Liver (tissue), 9 donors: ENCODE data around the gene SIX1. TPM values are rescaled to one million over a fixed set of nuclear protein-coding genes. Genes with fewer than 3 reads are reported as not detected.

Source experiments
- DNase-seq: peaks from one replicate; pipeline ENCODE4 v3.0.0-alpha.2; 2017; ENCODE audit warnings: low spot score
- H3K27ac ChIP-seq, 2 donors: one replicate each; pipeline ENCODE4 v1.7.0; 2013; ENCODE audit warnings: inconsistent platforms in 2 of 2, low read length in 2 of 2, control low read depth in 1 of 2, low read depth in 1 of 2, mild to moderate bottlenecking in 1 of 2
- H3K27me3 ChIP-seq, 4 donors: one replicate each; pipeline versions ENCODE4 v1.6.1 to v1.7.0; 2013; ENCODE audit warnings: low read length in 3 of 4, inconsistent platforms in 1 of 4, mild to moderate bottlenecking in 1 of 4, moderate library complexity in 1 of 4; ENCODE audit not compliant: control insufficient read depth in 4 of 4, insufficient read depth in 4 of 4
- H3K36me3 ChIP-seq, 4 donors: one replicate each; pipeline versions ENCODE4 v1.6.1 to v1.7.0; 2013; ENCODE audit warnings: low read length in 3 of 4, mild to moderate bottlenecking in 3 of 4, low read depth in 1 of 4, moderate library complexity in 1 of 4; ENCODE audit not compliant: control insufficient read depth in 4 of 4, insufficient read depth in 3 of 4
- H3K4me1 ChIP-seq, 4 donors: one replicate each; pipeline versions ENCODE4 v1.6.1 to v1.7.0; 2013; ENCODE audit warnings: low read length in 3 of 4, mild to moderate bottlenecking in 3 of 4, moderate library complexity in 1 of 4; ENCODE audit not compliant: control insufficient read depth in 4 of 4, insufficient read depth in 4 of 4
- H3K4me3 ChIP-seq, 3 donors: one replicate each; pipeline versions ENCODE4 v1.6.1 to v1.7.0; 2013; ENCODE audit warnings: low read length in 3 of 3, control low read depth in 1 of 3, low read depth in 1 of 3, mild to moderate bottlenecking in 1 of 3
- H3K9ac ChIP-seq, 2 donors: one replicate each; pipeline ENCODE4 v1.7.0; 2013; ENCODE audit warnings: low read length in 2 of 2, mild to moderate bottlenecking in 2 of 2, moderate library complexity in 2 of 2, control low read depth in 1 of 2, low read depth in 1 of 2
- H3K9me3 ChIP-seq, 4 donors: one replicate each; pipeline versions ENCODE4 v1.6.1 to v1.7.0; 2013; ENCODE audit warnings: low read length in 3 of 4; ENCODE audit not compliant: control insufficient read depth in 4 of 4
- CTCF ChIP-seq: fragments of 150-350 bp; IDR thresholded peaks from 2 replicates; pipeline ENCODE4 v1.5.1; 2017; ENCODE audit warnings: improper control_type of control experiment, low read depth, low read length; ENCODE audit not compliant: missing input control
- EGR1 ChIP-seq, 2 donors: IDR thresholded peaks; 2 replicates each; pipeline ENCODE4 v1.6.1; 2016 to 2018; ENCODE audit warnings: antibody characterized with exemption in 2 of 2, low read depth in 2 of 2
- FOXA2 ChIP-seq: IDR thresholded peaks from 2 replicates; pipeline ENCODE4 v1.6.1; 2016; ENCODE audit warnings: antibody characterized with exemption
- GABPA ChIP-seq, 2 donors: IDR thresholded peaks in 1 of 2; conservative IDR thresholded peaks in 1 of 2; 2 replicates each; pipeline ENCODE4 v1.6.1; 2016; ENCODE audit warnings: antibody characterized with exemption in 2 of 2, mild to moderate bottlenecking in 1 of 2, moderate library complexity in 1 of 2
- HNF4A ChIP-seq, 2 donors: conservative IDR thresholded peaks; 2 replicates each; pipeline ENCODE4 v1.6.1; 2016; ENCODE audit warnings: antibody characterized with exemption in 2 of 2, mild to moderate bottlenecking in 2 of 2
- HNF4G ChIP-seq: IDR thresholded peaks from 2 replicates; pipeline ENCODE4 v1.6.1; 2016; ENCODE audit warnings: antibody characterized with exemption
- JUND ChIP-seq, 2 donors: IDR thresholded peaks; 2 replicates each; pipeline ENCODE4 v1.6.1; 2016; ENCODE audit warnings: antibody characterized with exemption in 2 of 2
- NR2F2 ChIP-seq: IDR thresholded peaks from 2 replicates; pipeline ENCODE4 v1.6.1; 2016; ENCODE audit warnings: antibody characterized with exemption
- RAD21 ChIP-seq, 2 donors: IDR thresholded peaks; 2 replicates each; pipeline ENCODE4 v1.6.1; 2016; ENCODE audit warnings: antibody characterized with exemption in 2 of 2, mild to moderate bottlenecking in 2 of 2
- REST ChIP-seq: IDR thresholded peaks from 2 replicates; pipeline ENCODE4 v1.6.1; 2016; ENCODE audit warnings: antibody characterized with exemption, mild to moderate bottlenecking
- RXRA ChIP-seq, 2 donors: IDR thresholded peaks; 2 replicates each; pipeline ENCODE4 v1.6.1; 2017 to 2018; ENCODE audit warnings: antibody characterized with exemption in 2 of 2, mild to moderate bottlenecking in 1 of 2
- SP1 ChIP-seq: IDR thresholded peaks from 2 replicates; pipeline ENCODE4 v1.6.1; 2018; ENCODE audit warnings: antibody characterized with exemption, mild to moderate bottlenecking
- TAF1 ChIP-seq: conservative IDR thresholded peaks from 2 replicates; pipeline ENCODE4 v1.6.1; 2016; ENCODE audit warnings: antibody characterized with exemption, mild to moderate bottlenecking
- YY1 ChIP-seq: IDR thresholded peaks from 2 replicates; pipeline ENCODE4 v1.6.1; 2016; ENCODE audit warnings: antibody characterized with exemption, mild to moderate bottlenecking
- WGBS: extraction: QIAGEN DNeasy Blood & Tissue Kit; methylation state at CpG from one replicate; pipeline ENCODE4 v1.1.7; 2013; 5-methylcytosine and 5-hydroxymethylcytosine counted together
- polyA plus RNA-seq, 2 donors: library from polyadenylated mRNA; stranded (reverse) in 1 of 2; unstranded in 1 of 2; fragments of 200-250 nt in 1 of 2; fragments of >200 nt in 1 of 2; fragmentation: Nextera tagmentation in 1 of 2; extraction: Ambion mirVana in 1 of 2; gene quantifications; one replicate each; pipeline versions ENCODE4 v1.2.1 to v1.2.3, GENCODE V29; 2013 to 2015
- total RNA-seq, 2 donors: library from RNA; depleted of rRNA; stranded (reverse); fragments of >200 nt; gene quantifications; one replicate each; pipeline ENCODE4 v1.2.3, GENCODE V29; 2014
- TF ChIP-seq, protein P1 (sequence below): IDR thresholded peaks from 2 replicates; pipeline ENCODE4 v1.6.1; 2016; ENCODE audit warnings: antibody characterized with exemption
- TF ChIP-seq, protein P2 (sequence below): IDR thresholded peaks from 2 replicates; pipeline ENCODE4 v1.6.1; 2016; ENCODE audit warnings: antibody characterized with exemption
- donor health status: healthy.
- donor health status: healthy.
- donor health status: healthy.
- donor health status: healthy.
- donor health status: healthy.

Gene SIX1
- total and polyA plus RNA-seq, 4 donors = not detected

- no peak for DNase-seq
- WGBS = 4% methylated on average over 61 of the region's 61 CpGs
- Histone ChIP-seq H3K9ac (no peak overlapping the region), H3K27ac (no peak overlapping the region), H3K36me3 (no peaks in the 10 kb centered on the region), H3K4me3 (peak overlapping the region in 1 of 3 donors; percentile 36), H3K9me3 (no peaks in the 10 kb centered on the region), H3K4me1 (peaks cover 23 to 51% (median 33%) of the 10 kb centered on the region in 4 donors), H3K27me3 (peaks cover 2 to 45% (median 26%) of the 10 kb centered on the region in 4 donors)
- TF ChIP-seq JUND (IDR thresholded peaks at IDR 0.05) (no peak), GABPA (IDR thresholded peaks at IDR 0.05 in 1 of 2, conservative IDR thresholded peaks at IDR 0.05 in 1 of 2) (no peak), RAD21 (IDR thresholded peaks at IDR 0.05) (no peak), EGR1 (IDR thresholded peaks at IDR 0.05; ENCODE audit: low read depth in 2 of 2) (no peak), FOXA2 (no peak), REST (no peak), HNF4G (no peak), TAF1 (no peak), NR2F2 (no peak)
- TF ChIP-seq, protein P1, sequence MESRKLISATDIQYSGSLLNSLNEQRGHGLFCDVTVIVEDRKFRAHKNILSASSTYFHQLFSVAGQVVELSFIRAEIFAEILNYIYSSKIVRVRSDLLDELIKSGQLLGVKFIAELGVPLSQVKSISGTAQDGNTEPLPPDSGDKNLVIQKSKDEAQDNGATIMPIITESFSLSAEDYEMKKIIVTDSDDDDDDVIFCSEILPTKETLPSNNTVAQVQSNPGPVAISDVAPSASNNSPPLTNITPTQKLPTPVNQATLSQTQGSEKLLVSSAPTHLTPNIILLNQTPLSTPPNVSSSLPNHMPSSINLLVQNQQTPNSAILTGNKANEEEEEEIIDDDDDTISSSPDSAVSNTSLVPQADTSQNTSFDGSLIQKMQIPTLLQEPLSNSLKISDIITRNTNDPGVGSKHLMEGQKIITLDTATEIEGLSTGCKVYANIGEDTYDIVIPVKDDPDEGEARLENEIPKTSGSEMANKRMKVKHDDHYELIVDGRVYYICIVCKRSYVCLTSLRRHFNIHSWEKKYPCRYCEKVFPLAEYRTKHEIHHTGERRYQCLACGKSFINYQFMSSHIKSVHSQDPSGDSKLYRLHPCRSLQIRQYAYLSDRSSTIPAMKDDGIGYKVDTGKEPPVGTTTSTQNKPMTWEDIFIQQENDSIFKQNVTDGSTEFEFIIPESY = no peak
- TF ChIP-seq, protein P2, sequence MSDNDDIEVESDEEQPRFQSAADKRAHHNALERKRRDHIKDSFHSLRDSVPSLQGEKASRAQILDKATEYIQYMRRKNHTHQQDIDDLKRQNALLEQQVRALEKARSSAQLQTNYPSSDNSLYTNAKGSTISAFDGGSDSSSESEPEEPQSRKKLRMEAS = no peak
Measured at GRCh38 chr14:60648249-60648933, 886 bp downstream of the SIX1 start.

DNA sequence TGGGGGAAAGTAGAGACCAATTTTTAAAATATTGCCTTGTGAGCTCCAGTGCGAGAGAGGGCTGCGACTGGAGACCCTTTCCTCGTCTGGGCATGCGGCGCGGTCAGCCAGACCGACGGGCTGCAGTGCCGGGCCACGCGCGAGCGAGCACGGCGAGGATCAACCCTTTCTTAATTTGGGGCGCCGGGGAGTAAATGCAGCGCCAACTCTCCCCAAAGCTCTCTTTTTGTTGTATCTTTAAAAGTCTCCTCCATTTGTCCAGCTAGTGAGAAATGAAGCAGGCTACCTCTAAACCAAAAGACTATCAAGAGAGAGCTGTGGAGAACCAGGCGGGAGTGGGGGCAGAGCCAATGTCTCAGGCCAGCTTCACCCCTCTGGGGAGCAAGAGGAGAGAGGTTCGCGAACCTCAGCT, 1.4 kb downstream of the SIX1 start:
- Histone ChIP-seq H3K27me3 (peaks cover 2 to 43% (median 26%) of the 10 kb centered on the region in 4 donors), H3K36me3 (no peaks in the 10 kb centered on the region), H3K27ac (no peak overlapping the region), H3K9ac (no peak overlapping the region), H3K4me3 (peak overlapping the region in 1 of 3 donors; percentile 36), H3K9me3 (no peaks in the 10 kb centered on the region), H3K4me1 (peaks cover 21 to 49% (median 36%) of the 10 kb centered on the region in 4 donors)
- no peak for DNase-seq
- 15% methylated on average over 21 of the region's 21 CpGs for WGBS
- TF ChIP-seq RXRA (IDR thresholded peaks at IDR 0.05) (no peak), FOXA2 (no peak), YY1 (no peak), RAD21 (IDR thresholded peaks at IDR 0.05) (no peak), SP1 (no peak), CTCF (no peak), HNF4A (conservative IDR thresholded peaks at IDR 0.05) (no peak), JUND (IDR thresholded peaks at IDR 0.05) (no peak), REST (no peak)
